Measurements from ENCODE around the gene ABCA2. TPM values are rescaled to one million over a fixed set of nuclear protein-coding genes. Genes with fewer than 3 reads are reported as not detected.
A peak's percentile ranks its signal among the peaks of the same experiment; 100 is the strongest.
"Not testable (repeated sequence)": the region's sequence is repeated elsewhere in the genome, so short reads cannot be mapped to it uniquely, and the experiment has no call there.

The ABCA2 gene
- total RNA-seq, 1 experiment from 2014 or later: 4.1 TPM

- DNase-seq (ENCODE audit: low read depth): peak; percentile 45
Measured at GRCh38 chr9:137046088-137046787, 18.2 kb upstream of the ABCA2 start, which contains the start of gene NPDC1. NPDC1 (minus strand) TSS chr9:137046177; CDS start chr9:137045989, 188 bp downstream.

GRCh38 chr9:137045294-137046087, 17.5 kb upstream of the ABCA2 start:
- DNase-seq (ENCODE audit: low read depth): peak; percentile 24

GRCh38 chr9:137044502-137045177, 16.6 kb upstream of the ABCA2 start:
- no peak for DNase-seq (ENCODE audit: low read depth)

- no peak for DNase-seq (ENCODE audit: low read depth)
Measured at GRCh38 chr9:137044037-137044436, 16.0 kb upstream of the ABCA2 start.

GRCh38 chr9:137042751-137043727, 15.0 kb upstream of the ABCA2 start:
- DNase-seq (ENCODE audit: low read depth): no peak

- no peak for DNase-seq (ENCODE audit: low read depth)
Measured at GRCh38 chr9:137041124-137041523, 13.1 kb upstream of the ABCA2 start.

GRCh38 chr9:137040568-137040967, 12.5 kb upstream of the ABCA2 start:
- no peak for DNase-seq (ENCODE audit: low read depth)

- no peak for DNase-seq (ENCODE audit: low read depth)
Measured at GRCh38 chr9:137039611-137040366, 11.8 kb upstream of the ABCA2 start.

- no peak for DNase-seq (ENCODE audit: low read depth)
Measured at GRCh38 chr9:137038916-137039315, 10.9 kb upstream of the ABCA2 start.

- DNase-seq (ENCODE audit: low read depth): no peak
Measured at GRCh38 chr9:137037483-137037882, 9.4 kb upstream of the ABCA2 start.

GRCh38 chr9:137037035-137037434, 9.0 kb upstream of the ABCA2 start:
- no peak for DNase-seq (ENCODE audit: low read depth)

GRCh38 chr9:137035937-137036336, 7.9 kb upstream of the ABCA2 start:
- no peak for DNase-seq (ENCODE audit: low read depth)

GRCh38 chr9:137035507-137035834, 7.4 kb upstream of the ABCA2 start:
- DNase-seq (ENCODE audit: low read depth): no peak

- peak; percentile 64 for DNase-seq (ENCODE audit: low read depth)
Measured at GRCh38 chr9:137034709-137035506, 6.9 kb upstream of the ABCA2 start.

GRCh38 chr9:137034039-137034708, 6.1 kb upstream of the ABCA2 start:
- DNase-seq (ENCODE audit: low read depth): no peak

GRCh38 chr9:137033481-137033880, 5.4 kb upstream of the ABCA2 start:
- DNase-seq (ENCODE audit: low read depth): not testable (repeated sequence)

- DNase-seq (ENCODE audit: low read depth): no peak
Measured at GRCh38 chr9:137032858-137033257, 4.8 kb upstream of the ABCA2 start.

- DNase-seq (ENCODE audit: low read depth): no peak
Measured at GRCh38 chr9:137031904-137032640, 4.0 kb upstream of the ABCA2 start, which contains the start of gene FUT7. FUT7 (minus strand) TSS chr9:137032088; CDS start chr9:137031991, 97 bp downstream.

Measured in RPMI7951 (cell line).